ENCODE measurements around the gene VIPAS39.
A peak's percentile ranks its signal among the peaks of the same experiment; 100 is the strongest.

Gene VIPAS39

DNA sequence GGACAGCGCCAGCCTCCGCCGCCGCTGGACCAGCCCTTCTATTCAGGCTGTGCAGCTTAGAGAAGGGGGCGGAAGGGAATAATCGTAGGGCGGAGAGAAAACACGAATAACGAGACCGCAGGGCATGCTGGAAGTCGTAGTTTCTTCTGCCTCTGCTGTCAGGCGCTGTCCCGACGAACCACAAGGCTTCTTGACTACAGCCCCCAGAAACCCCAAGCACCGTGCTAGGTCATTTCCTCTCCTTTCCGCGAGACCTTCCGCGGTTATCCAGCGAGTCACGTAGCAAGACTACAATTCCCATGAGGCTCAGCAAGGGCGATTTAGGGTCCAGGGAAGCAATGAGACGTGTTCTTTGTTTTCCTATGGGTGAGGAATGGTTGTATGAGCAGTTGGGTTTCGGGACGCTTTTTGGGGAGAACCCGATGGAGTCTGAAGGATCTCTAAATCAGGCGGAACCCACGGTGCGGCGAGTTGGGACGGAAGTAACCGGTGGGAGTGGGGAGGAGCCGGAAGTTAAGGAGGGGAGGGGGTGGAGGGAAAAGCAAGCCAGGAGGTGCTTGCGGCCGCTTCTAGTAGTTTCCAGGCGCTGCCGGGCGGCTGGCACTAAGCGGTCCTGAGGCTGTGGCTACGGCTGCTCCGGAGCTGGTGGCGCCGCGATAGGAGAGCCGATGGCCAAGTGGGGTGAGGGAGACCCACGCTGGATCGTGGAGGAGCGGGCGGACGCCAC, at the start of gene VIPAS39, which contains the start of gene AHSA1:
VIPAS39 (minus strand) TSS at position 80 of the 727 bp plus-strand sequence. CDS start 3,499 bp downstream, outside the sequence.
AHSA1 (plus strand) TSS at position 572 of the 727 bp plus-strand sequence; CDS start at position 669, 97 bp downstream.
- ATAC-seq (replicated peaks) (peak; percentile 95), DNase-seq (peak; percentile 94)
- no peaks in the 10 kb centered on the region for H3K27me3 Mint-ChIP-seq
- peaks cover 19 to 48% of the 10 kb centered on the region in 2 donors for H3K4me1 Mint-ChIP-seq
- peak within 1 kb of the TSS; percentile 98 to 99 for H3K4me3 Mint-ChIP-seq
- H3K27ac Mint-ChIP-seq, result peak within 1 kb of the TSS; percentile 100
- H3K9me3 Mint-ChIP-seq, result no peaks in the 10 kb centered on the region
- H3K36me3 Mint-ChIP-seq, result peaks cover 23 to 36% of the 10 kb centered on the region in 2 donors

DNA sequence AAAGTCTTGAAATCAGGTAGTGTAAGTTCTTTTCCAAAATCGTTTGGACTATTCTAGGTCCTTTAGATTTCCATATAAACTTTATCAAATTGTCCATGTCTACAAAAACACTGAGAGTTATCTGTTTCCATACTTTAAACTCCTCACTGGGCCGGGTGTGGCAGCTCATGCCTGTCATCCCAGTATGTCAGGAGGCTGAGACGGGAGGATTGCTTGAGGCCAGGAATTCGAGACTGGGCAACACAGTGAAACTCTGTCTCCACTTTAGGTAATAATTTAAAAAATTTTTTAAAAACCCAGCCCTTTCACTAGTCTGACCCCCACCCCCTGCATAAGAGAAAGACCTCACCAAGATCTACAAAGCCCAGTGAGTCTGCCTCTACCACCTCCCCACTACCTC, 47.6 kb upstream of the VIPAS39 start:
- Mint-ChIP-seq H3K4me1 (peaks cover 4 to 6% of the 10 kb centered on the region in 2 donors), H3K36me3 (peaks cover 20 to 27% of the 10 kb centered on the region in 2 donors), H3K27me3 (peaks cover 5 to 11% of the 10 kb centered on the region in 2 donors), H3K4me3 (no peak overlapping the region), H3K27ac (no peak overlapping the region), H3K9me3 (peaks cover 4 to 6% of the 10 kb centered on the region in 2 donors)
- no peak for ATAC-seq (replicated peaks)
- DNase-seq, result no peak

DNA sequence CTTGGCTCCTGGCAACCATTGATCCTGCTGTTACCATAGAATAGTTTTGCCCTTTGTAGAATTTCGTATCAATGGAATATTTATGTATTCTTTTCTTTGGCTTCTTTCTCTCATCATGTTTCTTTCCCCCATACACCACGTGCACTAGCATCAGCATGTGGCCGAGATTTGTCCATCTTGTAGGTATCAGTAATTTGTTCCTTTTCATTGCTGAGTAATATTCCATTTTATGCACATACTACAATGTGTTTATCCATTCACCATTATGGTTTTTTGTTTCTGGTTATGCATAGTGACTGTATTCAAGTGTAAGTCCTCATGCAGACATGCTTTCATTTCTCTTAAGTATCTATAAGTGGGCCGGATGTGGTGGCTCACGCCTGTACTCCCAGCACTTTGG, 45.7 kb upstream of the VIPAS39 start:
- peaks cover 11 to 19% of the 10 kb centered on the region in 2 donors for H3K36me3 Mint-ChIP-seq

DNA sequence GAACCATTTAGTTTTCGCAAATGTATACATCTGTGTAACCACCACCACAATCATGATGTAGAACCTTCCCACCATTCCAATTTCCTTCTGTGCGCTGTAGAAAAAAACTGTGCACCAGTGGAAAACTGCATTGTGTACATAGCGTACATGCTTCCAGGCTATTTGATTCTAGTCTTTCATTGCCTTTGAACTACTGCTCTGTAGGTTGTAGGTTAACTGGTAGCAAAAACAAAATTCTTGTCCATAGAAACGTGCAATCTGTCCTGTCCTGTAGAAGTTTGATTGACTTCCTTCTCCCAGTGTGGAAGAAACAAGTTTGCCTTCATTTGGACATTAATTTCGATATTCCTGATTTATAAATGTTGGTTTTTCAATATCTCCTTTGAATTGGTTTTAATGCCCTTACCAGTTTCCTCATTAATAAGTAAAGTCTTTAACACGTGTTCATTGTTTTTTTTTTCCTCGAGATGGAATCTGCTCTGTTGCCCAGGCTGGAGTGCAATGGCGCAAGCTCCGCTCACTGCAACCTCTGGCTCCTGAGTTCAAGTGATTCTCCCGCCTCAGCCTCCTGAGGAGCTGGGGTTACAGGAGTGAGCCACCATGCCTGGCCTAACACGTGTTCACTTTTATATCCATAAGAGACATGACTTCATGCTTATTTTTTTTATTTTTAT, 44.8 kb upstream of the VIPAS39 start:
- ATAC-seq (replicated peaks), result no peak
- Mint-ChIP-seq H3K9me3 (peaks cover 4 to 6% of the 10 kb centered on the region in 2 donors), H3K4me1 (peaks cover 14 to 26% of the 10 kb centered on the region in 2 donors), H3K27ac (no peak overlapping the region), H3K27me3 (peaks cover 24 to 31% of the 10 kb centered on the region in 2 donors), H3K36me3 (peaks cover 7 to 15% of the 10 kb centered on the region in 2 donors), H3K4me3 (no peak overlapping the region)
- DNase-seq, result no peak

More for the DNA sequence above, 45.7 kb upstream of the VIPAS39 start:
- H3K27me3 Mint-ChIP-seq, result peaks cover 15 to 23% of the 10 kb centered on the region in 2 donors
- no peak for DNase-seq
- peaks cover 10 to 17% of the 10 kb centered on the region in 2 donors for H3K4me1 Mint-ChIP-seq
- no peak overlapping the region for H3K27ac Mint-ChIP-seq
- ATAC-seq (replicated peaks), result no peak
- no peak overlapping the region for H3K4me3 Mint-ChIP-seq
- H3K9me3 Mint-ChIP-seq, result peaks cover 4 to 6% of the 10 kb centered on the region in 2 donors

DNA sequence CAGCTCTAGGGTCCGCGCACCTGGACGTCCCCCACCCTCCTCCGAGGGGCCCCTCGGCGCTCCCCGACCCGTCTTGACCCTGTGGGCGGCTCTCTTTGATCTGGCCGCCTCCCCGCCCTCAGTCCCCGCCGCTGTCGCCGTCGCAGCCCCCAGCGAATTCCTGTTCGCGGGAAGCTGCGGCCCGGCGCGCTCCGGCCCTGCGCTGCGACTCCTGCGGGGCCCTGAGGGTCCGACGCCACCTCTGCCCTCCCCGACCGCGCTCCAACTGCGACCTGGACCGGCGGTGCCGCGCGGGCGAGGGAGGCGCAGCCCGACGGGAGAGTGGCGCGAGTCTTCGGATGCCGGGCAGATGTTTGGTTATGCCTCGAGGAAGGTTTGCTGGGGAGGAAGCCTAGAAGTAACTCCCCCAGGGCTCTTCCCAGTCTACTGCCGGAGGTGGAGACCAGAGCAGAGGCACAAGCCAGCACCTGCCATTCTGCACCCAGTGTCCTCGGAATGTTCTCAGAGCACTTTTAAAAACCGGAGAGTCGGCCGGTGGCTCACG, 41.7 kb upstream of the VIPAS39 start:
- peaks cover 33 to 48% of the 10 kb centered on the region in 2 donors for H3K27me3 Mint-ChIP-seq
- DNase-seq, result no peak
- peaks cover 4 to 6% of the 10 kb centered on the region in 2 donors for H3K9me3 Mint-ChIP-seq
- H3K36me3 Mint-ChIP-seq, result peaks cover 5 to 7% of the 10 kb centered on the region in 2 donors
- ATAC-seq (replicated peaks), result peak; percentile 31 to 35
- peaks cover 14 to 26% of the 10 kb centered on the region in 2 donors for H3K4me1 Mint-ChIP-seq
- no peak overlapping the region for H3K27ac Mint-ChIP-seq
- H3K4me3 Mint-ChIP-seq, result peak overlapping the region; percentile 72 to 73

DNA sequence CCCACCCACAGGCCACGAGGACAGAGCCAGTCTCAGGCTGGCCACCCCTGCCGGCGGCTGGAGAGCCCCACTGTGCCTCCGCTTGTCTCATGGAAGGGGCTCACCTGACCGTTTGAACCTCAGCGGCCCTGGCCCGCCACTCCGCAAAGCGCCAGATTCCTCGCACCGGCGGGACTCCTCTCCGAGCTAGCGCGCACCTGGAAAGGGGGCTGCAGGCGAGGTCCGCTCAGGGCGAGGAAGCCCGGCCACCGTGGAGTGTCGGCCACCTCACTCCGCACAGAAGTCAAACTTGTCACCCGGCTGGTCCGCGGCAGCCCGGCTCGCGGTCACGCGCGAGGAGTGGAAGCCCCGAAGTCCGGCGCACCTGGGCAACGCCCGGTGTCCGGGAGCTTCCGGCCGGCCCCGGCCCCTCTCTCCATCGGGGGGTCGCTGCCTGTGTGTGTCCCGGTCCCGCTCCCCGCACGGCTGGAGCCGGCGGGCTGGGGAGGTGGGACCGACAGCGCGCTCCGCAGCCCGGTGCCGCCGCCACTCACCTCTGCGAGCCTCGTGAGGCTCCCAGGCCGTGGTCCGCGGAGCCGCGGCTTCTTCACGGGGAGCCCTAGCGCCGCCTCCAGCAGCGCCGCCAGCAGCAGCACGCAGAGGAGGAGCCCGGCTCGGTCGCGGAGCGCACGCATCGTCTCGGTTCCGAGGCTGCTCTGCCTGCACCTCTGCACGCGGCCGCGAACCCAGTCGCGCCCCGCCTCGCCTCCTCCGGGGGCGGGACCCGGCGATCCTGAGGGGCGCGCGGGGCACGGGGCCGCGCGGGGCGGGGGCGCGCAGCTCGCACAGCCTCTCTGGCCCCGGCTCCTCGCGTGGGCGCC, 40.9 kb upstream of the VIPAS39 start, which contains the start of gene ISM2:
ISM2 (minus strand) TSS at position 697 of the 860 bp plus-strand sequence; CDS start at position 674, 23 bp downstream.
- DNase-seq, result peak; percentile 29

DNA sequence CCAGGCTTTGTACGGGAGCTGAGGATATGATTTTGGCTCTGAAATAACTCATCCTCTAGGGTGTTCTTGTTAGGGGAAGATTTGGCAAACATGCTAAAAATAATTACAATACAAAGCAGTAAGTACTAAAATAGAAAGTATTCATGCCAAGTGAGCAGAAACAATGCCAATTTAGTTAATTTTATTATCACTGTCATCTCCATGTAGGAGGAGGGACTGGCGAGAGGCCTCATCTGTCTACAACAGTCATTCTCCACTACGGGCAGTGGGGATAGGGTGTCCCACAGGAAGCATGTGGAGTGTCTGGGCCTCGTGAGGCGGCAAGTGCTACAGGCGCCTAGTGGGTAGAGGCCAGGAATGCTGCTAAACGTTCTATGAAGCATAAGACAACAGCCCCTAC, 37.9 kb upstream of the VIPAS39 start:
- DNase-seq (no peak), ATAC-seq (replicated peaks) (no peak)
- no peak overlapping the region for H3K4me3 Mint-ChIP-seq
- H3K27me3 Mint-ChIP-seq, result peaks cover 31 to 40% of the 10 kb centered on the region in 2 donors
- H3K27ac Mint-ChIP-seq, result no peak overlapping the region
- peaks cover 13 to 24% of the 10 kb centered on the region in 2 donors for H3K4me1 Mint-ChIP-seq
- H3K9me3 Mint-ChIP-seq, result no peaks in the 10 kb centered on the region
- no peaks in the 10 kb centered on the region for H3K36me3 Mint-ChIP-seq

More for the DNA sequence above, 40.9 kb upstream of the VIPAS39 start, which contains the start of gene ISM2:
- Mint-ChIP-seq H3K27ac (no peak within 1 kb of the TSS), H3K36me3 (peaks cover 4% of the 10 kb centered on the region in 2 donors), H3K4me3 (peak within 1 kb of the TSS; percentile 72 to 73), H3K27me3 (peaks cover 33 to 48% of the 10 kb centered on the region in 2 donors), H3K4me1 (peaks cover 14 to 26% of the 10 kb centered on the region in 2 donors), H3K9me3 (peaks cover 3 to 4% of the 10 kb centered on the region in 2 donors)
- peak; percentile 87 to 89 for ATAC-seq (replicated peaks)

DNA sequence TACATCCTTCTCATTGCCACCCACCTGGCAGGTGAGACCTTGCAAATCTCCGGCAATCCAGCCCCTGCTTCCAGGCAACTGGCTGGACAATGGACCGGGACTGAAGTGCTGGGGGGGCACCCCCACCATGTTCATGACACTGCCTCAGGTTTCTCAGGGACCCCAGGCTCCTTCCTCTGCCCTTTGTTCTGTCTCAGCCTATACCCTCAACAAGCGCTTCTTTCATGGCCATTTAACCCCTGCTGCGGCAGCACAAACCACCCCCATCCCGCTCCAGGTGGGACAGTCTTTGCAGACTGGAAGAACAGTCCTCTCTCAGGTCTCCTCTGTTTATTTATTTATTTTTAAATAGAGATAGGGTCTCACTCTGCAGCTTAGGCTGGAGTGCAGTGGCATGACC, 33.7 kb upstream of the VIPAS39 start:
- Mint-ChIP-seq H3K36me3 (no peaks in the 10 kb centered on the region), H3K4me3 (no peak overlapping the region), H3K27ac (no peak overlapping the region), H3K4me1 (no peaks in the 10 kb centered on the region), H3K9me3 (no peaks in the 10 kb centered on the region), H3K27me3 (peaks cover 5 to 10% of the 10 kb centered on the region in 2 donors)
- ATAC-seq (replicated peaks), result no peak
- no peak for DNase-seq

DNA sequence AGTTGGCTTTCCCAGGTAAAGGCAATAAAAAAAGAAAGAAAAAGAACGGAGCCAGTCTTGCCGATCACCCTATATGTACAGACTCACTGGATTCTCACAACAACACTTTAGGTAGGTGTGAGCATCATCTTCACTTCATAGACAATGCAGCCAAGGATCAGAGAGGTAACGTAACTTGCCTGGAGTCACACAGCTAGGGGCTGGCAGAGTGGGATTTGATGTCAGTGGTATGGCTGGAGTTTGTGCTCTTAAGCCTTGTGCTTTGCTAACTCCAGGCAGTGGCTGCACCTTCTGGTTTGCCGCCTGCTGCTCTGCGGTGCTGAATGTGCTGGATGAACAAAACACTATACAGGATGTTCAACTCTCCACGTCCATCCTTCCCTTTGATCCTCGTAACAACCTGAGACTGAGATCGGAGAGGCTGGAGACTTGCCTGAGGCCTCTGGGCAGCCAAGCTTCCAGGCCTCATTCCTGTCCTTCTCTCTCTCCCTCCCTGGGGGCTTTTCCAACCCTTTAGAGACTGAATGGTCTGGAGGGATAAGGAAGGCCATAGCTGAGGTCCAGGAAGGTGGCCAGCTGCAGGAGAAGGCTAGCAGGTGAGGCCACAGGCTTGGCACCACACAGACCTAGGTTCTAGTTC, 33.1 kb upstream of the VIPAS39 start:
- Mint-ChIP-seq H3K9me3 (no peaks in the 10 kb centered on the region), H3K36me3 (no peaks in the 10 kb centered on the region), H3K4me3 (no peak overlapping the region), H3K27me3 (peaks cover 0 to 4% of the 10 kb centered on the region in 2 donors), H3K4me1 (no peaks in the 10 kb centered on the region), H3K27ac (no peak overlapping the region)
- ATAC-seq (replicated peaks) (no peak), DNase-seq (no peak)

DNA sequence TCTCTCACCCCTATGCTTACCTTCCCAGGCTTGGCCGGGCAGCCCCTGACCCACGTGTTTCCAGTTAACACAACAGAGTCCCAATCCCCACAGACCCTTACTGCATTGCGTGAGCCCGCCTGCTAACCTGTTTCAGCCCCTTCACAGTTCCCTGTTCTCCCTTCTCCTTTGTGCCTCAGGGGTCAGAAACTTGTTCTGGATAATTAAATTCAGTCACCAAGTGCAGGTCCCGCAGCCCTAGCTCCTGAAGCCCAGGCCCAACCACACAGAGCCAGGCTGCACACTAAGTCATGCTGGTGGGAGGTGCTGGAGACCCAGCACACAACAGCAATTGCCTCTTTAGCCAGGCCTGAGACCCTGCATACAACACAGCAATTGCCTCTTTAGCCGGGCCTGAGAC, 31.6 kb upstream of the VIPAS39 start:
- DNase-seq (no peak), ATAC-seq (replicated peaks) (no peak)
- H3K27me3 Mint-ChIP-seq, result no peaks in the 10 kb centered on the region
- no peak overlapping the region for H3K27ac Mint-ChIP-seq
- no peaks in the 10 kb centered on the region for H3K36me3 Mint-ChIP-seq
- H3K4me3 Mint-ChIP-seq, result no peak overlapping the region
- no peaks in the 10 kb centered on the region for H3K4me1 Mint-ChIP-seq
- H3K9me3 Mint-ChIP-seq, result no peaks in the 10 kb centered on the region

DNA sequence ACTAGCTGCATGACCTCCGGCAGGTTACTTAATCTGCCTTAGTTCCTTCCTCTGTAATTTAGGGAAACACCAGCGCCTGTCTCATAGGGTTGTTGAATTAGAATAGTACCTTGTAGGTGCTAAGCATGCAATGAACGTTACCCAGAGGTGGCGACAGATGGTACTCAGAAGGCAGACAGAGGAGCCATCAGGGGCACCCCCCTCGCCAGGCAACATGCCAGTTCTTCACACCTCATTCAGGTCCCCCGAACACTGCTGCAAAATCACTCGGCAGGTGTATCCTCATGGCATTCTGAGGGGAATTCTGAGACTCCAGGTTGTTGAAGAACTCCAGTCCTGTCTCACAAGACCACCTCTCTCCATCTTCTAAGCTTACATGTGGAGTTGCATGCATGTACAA, 31.2 kb upstream of the VIPAS39 start:
- Mint-ChIP-seq H3K27ac (no peak overlapping the region), H3K27me3 (no peaks in the 10 kb centered on the region), H3K4me1 (no peaks in the 10 kb centered on the region), H3K36me3 (no peaks in the 10 kb centered on the region), H3K9me3 (no peaks in the 10 kb centered on the region), H3K4me3 (no peak overlapping the region)
- no peak for ATAC-seq (replicated peaks)
- DNase-seq, result no peak

DNA sequence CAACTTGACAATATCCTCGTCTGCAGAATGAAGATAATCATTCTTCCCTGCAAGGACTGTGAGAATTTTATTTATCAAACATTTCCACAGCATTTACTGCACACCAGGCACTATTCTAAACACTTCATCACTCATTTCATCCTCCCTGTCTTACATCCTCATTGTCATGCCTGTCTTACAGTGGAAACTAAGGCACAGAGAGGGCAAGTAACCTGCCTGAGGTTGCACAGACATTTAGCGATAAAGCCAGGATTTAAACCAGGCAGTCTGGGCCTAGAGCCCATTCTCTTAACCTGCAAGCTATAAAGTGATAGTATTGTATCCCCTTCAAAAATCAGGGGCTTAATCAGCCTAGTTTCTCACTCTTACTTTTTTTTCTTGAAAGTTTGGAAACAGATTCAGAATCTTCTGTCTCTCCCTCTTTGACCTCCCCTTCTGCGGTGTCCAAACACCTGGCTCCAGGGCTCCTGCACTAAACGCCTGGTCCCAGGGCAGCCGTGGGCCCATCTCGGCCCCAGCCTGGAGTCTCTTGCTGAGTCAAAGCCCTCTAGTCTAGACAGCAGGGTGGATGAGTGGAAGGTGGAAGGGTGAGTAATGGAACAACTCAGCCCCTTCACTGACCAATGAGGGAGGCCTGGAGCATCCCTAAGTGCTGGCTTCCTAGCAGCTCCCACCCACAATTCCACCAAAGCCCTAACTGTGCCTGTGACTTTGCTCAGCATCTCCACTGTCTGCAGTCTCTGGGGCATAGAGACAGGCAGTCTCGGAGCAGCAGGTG, 28.7 kb upstream of the VIPAS39 start:
- H3K36me3 Mint-ChIP-seq, result no peaks in the 10 kb centered on the region
- H3K4me1 Mint-ChIP-seq, result no peaks in the 10 kb centered on the region

DNA sequence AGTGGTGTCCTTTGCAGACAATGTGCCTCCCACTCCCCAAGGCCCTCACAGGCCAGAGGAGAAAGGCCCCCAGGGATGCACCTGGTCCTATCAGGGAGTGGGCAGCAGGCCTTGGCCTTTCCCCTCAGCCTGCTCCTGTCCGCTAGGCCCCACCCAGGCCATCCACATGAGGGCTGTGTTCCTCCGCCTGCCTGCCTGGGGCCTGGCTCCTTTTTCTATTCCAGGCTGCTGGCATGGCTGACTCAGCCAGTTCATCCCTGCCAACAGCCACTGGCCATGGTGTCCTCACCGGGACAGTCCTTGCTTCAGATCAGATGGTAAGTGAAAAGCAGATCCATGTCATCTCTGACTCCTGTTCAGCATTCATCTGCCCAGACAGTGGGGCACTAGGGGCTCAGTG, 27.9 kb upstream of the VIPAS39 start:
- DNase-seq, result no peak
- Mint-ChIP-seq H3K9me3 (no peaks in the 10 kb centered on the region), H3K4me1 (no peaks in the 10 kb centered on the region), H3K36me3 (no peaks in the 10 kb centered on the region), H3K4me3 (no peak overlapping the region), H3K27ac (no peak overlapping the region), H3K27me3 (no peaks in the 10 kb centered on the region)
- ATAC-seq (replicated peaks), result no peak

More for the DNA sequence above, 28.7 kb upstream of the VIPAS39 start:
- no peak overlapping the region for H3K27ac Mint-ChIP-seq
- H3K9me3 Mint-ChIP-seq, result no peaks in the 10 kb centered on the region
- no peak overlapping the region for H3K4me3 Mint-ChIP-seq
- H3K27me3 Mint-ChIP-seq, result no peaks in the 10 kb centered on the region
- no peak for DNase-seq
- ATAC-seq (replicated peaks), result no peak
